IMR-90 (cell line): ENCODE measurements around the gene SV2B. TPM values are rescaled to one million over a fixed set of nuclear protein-coding genes. Genes with fewer than 3 reads are reported as not detected.

Source experiments
- ATAC-seq: fragments of 200-7000 bp; cut with Tn5 transposase; 2 replicates; pipeline ENCODE4 v1.9.1; 2020; ENCODE audit warnings: low read depth, mild to moderate bottlenecking, moderate library complexity
- BruUV-seq: library from RNA; stranded (reverse); fragments of 400-500 nt; replicated peaks from 2 replicates; lab custom pipeline; 2021; lab: Mats Ljungman, UMichigan
- CTCF ChIA-PET: fragments of 300-600 bp; formaldehyde crosslinking; extraction: SDS; loops from one replicate; lab custom pipeline; 2021; ENCODE audit warnings: antibody characterized with exemption; lab: Yijun Ruan, JAX
- POLR2A ChIA-PET: fragments of 300-600 bp; sonication (Branson Sonifier 250); formaldehyde crosslinking; loops from one replicate; lab custom pipeline; 2022; ENCODE audit warnings: antibody characterized with exemption; ENCODE audit not compliant: unreplicated experiment; lab: Charles Lee
- DNase-seq: peaks from one replicate; pipeline ENCODE4 v3.0.0; 2013
- H2AFZ ChIP-seq: replicated peaks from 2 replicates; pipeline ENCODE3; 2013; ENCODE audit warnings: low read length, mild to moderate bottlenecking; ENCODE audit not compliant: poor library complexity
- H2AK5ac ChIP-seq: 2 replicates; pipeline ENCODE4 v1.6.1; 2013; ENCODE audit warnings: low read depth, low read length, inconsistent platforms
- H2AK9ac ChIP-seq: replicated peaks from 2 replicates; pipeline ENCODE3; 2013; ENCODE audit warnings: mild to moderate bottlenecking, low read depth, low read length, moderate library complexity; ENCODE audit not compliant: poor library complexity
- H2BK120ac ChIP-seq: 2 replicates; pipeline ENCODE4 v1.6.1; 2013; ENCODE audit warnings: low read depth, low read length, inconsistent platforms
- H2BK15ac ChIP-seq: 3 replicates; pipeline ENCODE4 v1.6.1; 2013; ENCODE audit warnings: low read depth, low read length, inconsistent platforms
- H2BK20ac ChIP-seq: 2 replicates; pipeline ENCODE4 v1.6.1; 2013; ENCODE audit warnings: low read depth, mild to moderate bottlenecking, inconsistent platforms, low read length, moderate library complexity
- H2BK5ac ChIP-seq: 2 replicates; pipeline ENCODE4 v1.6.1; 2013; ENCODE audit warnings: mild to moderate bottlenecking, low read depth, low read length, inconsistent platforms; ENCODE audit not compliant: poor library complexity, severe bottlenecking
- H3K14ac ChIP-seq: replicated peaks from 2 replicates; pipeline ENCODE4 v1.6.1; 2013; ENCODE audit warnings: low read depth, low read length, inconsistent platforms
- H3K18ac ChIP-seq: 2 replicates; pipeline ENCODE4 v1.6.1; 2013; ENCODE audit warnings: low read depth, low read length, control low read depth
- H3K23ac ChIP-seq: 2 replicates; pipeline ENCODE4 v1.6.1; 2013; ENCODE audit warnings: low read depth, low read length, inconsistent platforms
- H3K27ac ChIP-seq: 2 replicates; pipeline ENCODE4 v1.5.1; 2013; ENCODE audit warnings: mild to moderate bottlenecking, control low read depth, low read length; ENCODE audit not compliant: insufficient read depth
- H3K27me3 ChIP-seq: 2 replicates; pipeline ENCODE4 v1.6.1; 2013; ENCODE audit warnings: low read length; ENCODE audit not compliant: control insufficient read depth, insufficient read depth
- H3K36me3 ChIP-seq: 2 replicates; pipeline ENCODE4 v1.6.1; 2013; ENCODE audit warnings: low read length, mixed read lengths; ENCODE audit not compliant: control insufficient read depth, insufficient read depth
- H3K4ac ChIP-seq: 2 replicates; pipeline ENCODE4 v1.6.1; 2013; ENCODE audit warnings: low read depth, low read length, inconsistent platforms
- H3K4me1 ChIP-seq: 2 replicates; pipeline ENCODE4 v1.6.1; 2013; ENCODE audit warnings: low read length, mixed read lengths; ENCODE audit not compliant: control insufficient read depth, insufficient read depth
- H3K4me2 ChIP-seq: 2 replicates; pipeline ENCODE4 v1.6.1; 2013; ENCODE audit warnings: low read depth, mild to moderate bottlenecking, control low read depth, low read length, moderate library complexity
- H3K4me3 ChIP-seq: 2 replicates; pipeline ENCODE4 v1.5.1; 2013; ENCODE audit warnings: low read depth, mild to moderate bottlenecking, control low read depth, low read length, moderate library complexity; ENCODE audit not compliant: insufficient read depth
- H3K56ac ChIP-seq: 2 replicates; pipeline ENCODE4 v1.6.1; 2013; ENCODE audit warnings: low read length, inconsistent platforms; ENCODE audit not compliant: insufficient read depth; ENCODE audit errors: extremely low read depth
- H3K79me1 ChIP-seq, 2 experiments: 2 replicates each; pipeline ENCODE4 v1.6.1; 2013; ENCODE audit warnings: low read length in 2 of 2, inconsistent platforms in 1 of 2, low read depth in 1 of 2
- H3K9ac ChIP-seq: 2 replicates; pipeline ENCODE4 v1.6.1; 2013; ENCODE audit warnings: low read depth, low read length, control low read depth
- H3K9me1 ChIP-seq: 2 replicates; pipeline ENCODE4 v1.6.1; 2013; ENCODE audit warnings: low read length, inconsistent platforms; ENCODE audit not compliant: insufficient read depth
- H3K9me3 ChIP-seq: 2 replicates; pipeline ENCODE4 v1.6.1; 2013; ENCODE audit warnings: low read length; ENCODE audit not compliant: control insufficient read depth, insufficient read depth
- H4K20me1 ChIP-seq: 2 replicates; pipeline ENCODE4 v1.6.1; 2013; ENCODE audit warnings: low read length, inconsistent platforms; ENCODE audit not compliant: insufficient read depth
- H4K5ac ChIP-seq: 2 replicates; pipeline ENCODE4 v1.6.1; 2013; ENCODE audit warnings: mild to moderate bottlenecking, low read depth, low read length, control low read depth
- H4K8ac ChIP-seq, 2 experiments: 2 replicates each; pipeline ENCODE4 v1.6.1; 2013; ENCODE audit warnings: low read depth in 2 of 2, low read length in 2 of 2, control low read depth in 1 of 2, inconsistent platforms in 1 of 2
- H4K91ac ChIP-seq: 2 replicates; pipeline ENCODE4 v1.6.1; 2013; ENCODE audit warnings: low read depth, low read length, inconsistent platforms; ENCODE audit not compliant: insufficient read depth
- MAZ ChIP-seq: IDR thresholded peaks from 2 replicates; pipeline ENCODE4 v1.6.1; 2012; ENCODE audit warnings: low read depth, mild to moderate bottlenecking, low read length, improper control_type of control experiment, moderate library complexity, borderline replicate concordance
- SMC3 ChIP-seq: fragments of 150-350 bp; IDR thresholded peaks from 2 replicates; pipeline ENCODE4 v1.6.1; 2016; ENCODE audit warnings: low read depth, mild to moderate bottlenecking, antibody characterized with exemption, low read length, moderate library complexity
- WGBS, 2 experiments: methylation state at CpG; one replicate each; pipeline versions ENCODE4 v1.1.5 to v1.1.7; 2013; ENCODE audit warnings: missing lambda C conversion rate in 2 of 2; ENCODE audit not compliant: insufficient read length in 1 of 2; ENCODE audit errors: extremely low coverage in 2 of 2; 5-methylcytosine and 5-hydroxymethylcytosine counted together
- dilution Hi-C: fragments of 300-500 bp; cut with HindIII; formaldehyde crosslinking; loops from one replicate; pipeline ENCODE4 v1.14.3; 2018; ENCODE audit warnings: low sequenced_read_pairs; ENCODE audit not compliant: unreplicated experiment
- in situ Hi-C: fragments of 300-500 bp; cut with MboI; formaldehyde crosslinking; loops from 3 replicates; pipeline ENCODE4 v1.14.3; 2019; ENCODE audit warnings: low sequenced_read_pairs, inconsistent platforms, mixed read lengths
- intact Hi-C: fragments of 100-400 bp; cut with micrococcal nuclease; formaldehyde crosslinking; loops from 2 replicates; pipeline ENCODE4 v1.10.0; 2022
- polyA plus RNA-seq, 3 experiments: library from polyadenylated mRNA; depleted of rRNA; stranded (reverse); fragments of >200 nt; gene quantifications; 2 replicates each; pipeline ENCODE4 v1.2.3, GENCODE V29; 2012; ENCODE audit warnings: low replicate concordance in 1 of 3
- total RNA-seq: library from RNA; depleted of rRNA; stranded (reverse); fragments of >200 nt; gene quantifications from 2 replicates; pipeline ENCODE4 v1.2.3, GENCODE V29; 2012
- TF ChIP-seq, protein P1 (sequence below): fragments of 150-350 bp; IDR thresholded peaks from 2 replicates; pipeline ENCODE4 v1.6.1; 2017; ENCODE audit warnings: mild to moderate bottlenecking, antibody characterized with exemption, low read length, low read depth

The SV2B gene
- total and polyA plus RNA-seq, 2 of the 4 experiments (the other 2 are of a cell fraction), result not detected

DNA sequence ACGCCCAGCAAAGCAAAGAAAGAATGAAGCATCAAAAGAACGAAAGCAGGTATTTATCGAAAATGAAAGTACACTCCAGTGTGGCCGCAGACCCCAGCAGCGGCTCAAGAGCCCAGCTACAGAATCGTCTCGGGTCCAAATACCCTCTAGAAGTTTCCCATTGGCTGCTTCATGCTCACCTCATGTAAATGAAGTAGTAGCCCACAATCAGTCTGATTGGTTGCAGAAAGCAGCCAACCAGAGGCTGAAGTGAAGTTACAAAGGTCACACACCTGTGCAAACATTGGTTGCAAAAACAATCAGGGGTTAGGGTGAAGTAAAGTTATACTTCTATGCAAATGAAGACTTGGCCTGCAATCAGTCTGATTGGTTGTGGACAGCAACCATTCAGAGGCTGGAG is 32.0 kb downstream of the SV2B start:
- Histone ChIP-seq H2AFZ (no peak overlapping the region), H2BK15ac (no peak overlapping the region), H2AK9ac (no peak overlapping the region), H3K23ac (no peak overlapping the region), H3K27ac (no peak overlapping the region), H4K5ac (no peak overlapping the region), H3K9me3 (no peaks in the 10 kb centered on the region), H3K4me3 (no peak overlapping the region), H2AK5ac (no peak overlapping the region), H2BK120ac (no peak overlapping the region), H2BK5ac (no peak overlapping the region), H3K4ac (no peak overlapping the region), H3K9me1 (no peaks in the 10 kb centered on the region), H3K36me3 (no peaks in the 10 kb centered on the region), H3K27me3 (peaks cover 1% of the 10 kb centered on the region; the same call in 1 of the 2 replicates), H4K91ac (no peak overlapping the region), H4K8ac (no peak overlapping the region), H3K18ac (no peak overlapping the region), H3K9ac (no peak overlapping the region), H4K20me1 (no peaks in the 10 kb centered on the region), H3K56ac (no peak overlapping the region), H3K79me1 (no peaks in the 10 kb centered on the region), H2BK20ac (no peak overlapping the region), H3K4me2 (no peak overlapping the region), H3K14ac (no peak overlapping the region), H3K4me1 (no peaks in the 10 kb centered on the region)
- ATAC-seq (no peak), DNase-seq (no peak)
- WGBS, 2 experiments, result 29% methylated on average over 1 of the region's 7 CpGs; no CpG with 5 or more reads in 1 of the 2 experiments
- intact Hi-C loops, result no loop called here
- dilution Hi-C loops, result no loop called here
- no TSS peak for BruUV-seq
- TF ChIP-seq, protein P1, sequence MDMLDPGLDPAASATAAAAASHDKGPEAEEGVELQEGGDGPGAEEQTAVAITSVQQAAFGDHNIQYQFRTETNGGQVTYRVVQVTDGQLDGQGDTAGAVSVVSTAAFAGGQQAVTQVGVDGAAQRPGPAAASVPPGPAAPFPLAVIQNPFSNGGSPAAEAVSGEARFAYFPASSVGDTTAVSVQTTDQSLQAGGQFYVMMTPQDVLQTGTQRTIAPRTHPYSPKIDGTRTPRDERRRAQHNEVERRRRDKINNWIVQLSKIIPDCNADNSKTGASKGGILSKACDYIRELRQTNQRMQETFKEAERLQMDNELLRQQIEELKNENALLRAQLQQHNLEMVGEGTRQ, result no peak
- TF ChIP-seq SMC3 (no peak), MAZ (no peak)
- CTCF ChIA-PET, result interaction anchor here (0.6 kb wide), 1 partner anchor 1265 kb away, joined by 6 read pairs; no protein-coding TSS in a partner anchor
- in situ Hi-C loops, result no loop called here
- POLR2A ChIA-PET, result no interaction called here
